Esophagus muscularis mucosa (tissue), 4 donors: ENCODE results near the gene RBP3.

Experiments
- EP300 ChIP-seq: sonication (generic); formaldehyde crosslinking; IDR thresholded peaks from one replicate; pipeline ENCODE4 v1.6.1; 2017; ENCODE audit warnings: antibody characterized with exemption
- POLR2A ChIP-seq: fragments of 450-650 bp; IDR thresholded peaks from one replicate; pipeline ENCODE4 v1.6.1; 2017; ENCODE audit warnings: antibody characterized with exemption, moderate library complexity, mild to moderate bottlenecking, low read depth
- POLR2AphosphoS5 ChIP-seq, 2 donors: sonication (generic); formaldehyde crosslinking; IDR thresholded peaks; one replicate each; pipeline ENCODE4 v1.6.1; 2017; ENCODE audit warnings: antibody characterized with exemption in 2 of 2
- TF ChIP-seq, protein P1 (sequence below), 3 experiments: fragments of 200-600 bp in 2 of 3; fragments of 450-650 bp in 1 of 3; sonication (generic) in 2 of 3; IDR thresholded peaks; one replicate each; pipeline ENCODE4 v1.5.1; 2017 to 2019; ENCODE audit warnings: antibody characterized with exemption in 3 of 3, mild to moderate bottlenecking in 2 of 3, moderate library complexity in 1 of 3

DNA sequence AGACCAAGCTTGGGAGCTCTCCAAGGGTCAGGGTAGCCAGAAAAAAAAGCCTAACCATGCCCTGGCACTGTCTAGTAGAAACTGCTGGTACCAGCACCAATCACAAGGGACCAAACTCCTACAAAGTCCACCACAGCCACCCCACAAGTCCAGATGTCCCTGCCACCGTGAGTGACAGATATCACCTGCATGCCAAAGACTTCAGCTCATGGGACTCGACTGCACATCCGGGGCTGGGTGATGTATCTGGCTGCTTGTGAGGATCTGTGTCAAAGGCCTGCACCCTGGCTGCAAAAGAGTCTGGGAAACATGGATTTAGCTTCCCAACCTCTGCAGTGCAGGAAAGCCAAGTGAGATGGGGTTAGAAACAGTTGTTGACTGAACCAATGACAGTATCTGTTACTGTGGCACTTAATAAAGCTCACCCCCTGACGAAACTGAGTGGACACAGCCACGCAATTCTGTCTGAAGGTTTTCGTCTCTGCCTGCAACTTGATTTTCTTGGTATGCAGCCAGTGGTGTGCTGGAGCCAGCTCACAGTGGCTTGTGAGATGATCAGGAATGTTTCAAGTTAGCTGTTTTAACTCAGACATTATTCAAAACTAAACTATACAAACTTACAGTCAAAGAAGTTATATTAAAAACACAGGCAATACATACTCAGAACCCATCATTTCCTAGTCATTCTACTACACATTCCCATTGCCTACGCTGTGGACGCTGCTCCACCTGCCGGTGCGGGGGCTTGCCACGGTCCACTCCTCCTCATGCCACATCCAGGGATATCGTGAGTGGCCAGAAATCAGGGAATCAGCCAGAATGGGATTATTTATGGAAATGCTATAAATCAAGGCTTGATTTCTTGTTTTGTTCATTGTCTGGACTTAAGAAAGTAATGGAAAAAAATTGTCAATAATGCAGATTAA lies 26.7 kb downstream of the RBP3 start:
- TF ChIP-seq, protein P1, sequence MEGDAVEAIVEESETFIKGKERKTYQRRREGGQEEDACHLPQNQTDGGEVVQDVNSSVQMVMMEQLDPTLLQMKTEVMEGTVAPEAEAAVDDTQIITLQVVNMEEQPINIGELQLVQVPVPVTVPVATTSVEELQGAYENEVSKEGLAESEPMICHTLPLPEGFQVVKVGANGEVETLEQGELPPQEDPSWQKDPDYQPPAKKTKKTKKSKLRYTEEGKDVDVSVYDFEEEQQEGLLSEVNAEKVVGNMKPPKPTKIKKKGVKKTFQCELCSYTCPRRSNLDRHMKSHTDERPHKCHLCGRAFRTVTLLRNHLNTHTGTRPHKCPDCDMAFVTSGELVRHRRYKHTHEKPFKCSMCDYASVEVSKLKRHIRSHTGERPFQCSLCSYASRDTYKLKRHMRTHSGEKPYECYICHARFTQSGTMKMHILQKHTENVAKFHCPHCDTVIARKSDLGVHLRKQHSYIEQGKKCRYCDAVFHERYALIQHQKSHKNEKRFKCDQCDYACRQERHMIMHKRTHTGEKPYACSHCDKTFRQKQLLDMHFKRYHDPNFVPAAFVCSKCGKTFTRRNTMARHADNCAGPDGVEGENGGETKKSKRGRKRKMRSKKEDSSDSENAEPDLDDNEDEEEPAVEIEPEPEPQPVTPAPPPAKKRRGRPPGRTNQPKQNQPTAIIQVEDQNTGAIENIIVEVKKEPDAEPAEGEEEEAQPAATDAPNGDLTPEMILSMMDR (IDR thresholded peaks at IDR 0.05): peak; percentile 12 to 19 (median 12)
- TF ChIP-seq EP300: no peak
- TF ChIP-seq POLR2A: no peak
- no peak for TF ChIP-seq POLR2AphosphoS5 (IDR thresholded peaks at IDR 0.05)
